CD14-positive monocyte (primary cell): Measurements from ENCODE around the gene RALB. TPM values are rescaled to one million over a fixed set of nuclear protein-coding genes. Genes with fewer than 3 reads are reported as not detected.

Experiments
- DNase-seq, 3 donors: peaks; one replicate each; pipeline ENCODE4 v3.0.0-alpha.2; 2011 to 2022
- H2AFZ ChIP-seq: 2 replicates; pipeline ENCODE4 v1.6.0; 2012; ENCODE audit warnings: mild to moderate bottlenecking, low read depth, low read length, inconsistent platforms; ENCODE audit not compliant: insufficient read depth, poor library complexity, severe bottlenecking
- H3K27ac ChIP-seq, 2 donors: 1 replicate in 1 of 2; 2 replicates in 1 of 2; pipeline ENCODE4 v1.5.1; 2012 to 2013; ENCODE audit warnings: low read length in 2 of 2, control low read depth in 1 of 2, inconsistent platforms in 1 of 2, low read depth in 1 of 2, mild to moderate bottlenecking in 1 of 2
- H3K27me3 ChIP-seq, 2 donors: one replicate each; pipeline versions ENCODE4 v1.6.0 to v1.6.1; 2011 to 2013; ENCODE audit warnings: low read length in 2 of 2; ENCODE audit not compliant: control insufficient read depth in 2 of 2, insufficient read depth in 2 of 2
- H3K36me3 ChIP-seq, 2 donors: replicated peaks in 1 of 2; 1 replicate in 1 of 2; 2 replicates in 1 of 2; pipeline versions ENCODE4 v1.5.1 to v1.6.1; 2012 to 2013; ENCODE audit warnings: low read length in 2 of 2, control low read depth in 1 of 2, inconsistent platforms in 1 of 2, mild to moderate bottlenecking in 1 of 2; ENCODE audit not compliant: insufficient read depth in 2 of 2, control insufficient read depth in 1 of 2
- H3K4me1 ChIP-seq, 2 donors: 1 replicate in 1 of 2; 2 replicates in 1 of 2; pipeline versions ENCODE4 v1.5.1 to v1.6.1; 2012 to 2013; ENCODE audit warnings: low read length in 2 of 2, control low read depth in 1 of 2, inconsistent platforms in 1 of 2, mild to moderate bottlenecking in 1 of 2, moderate library complexity in 1 of 2; ENCODE audit not compliant: insufficient read depth in 2 of 2, control insufficient read depth in 1 of 2
- H3K4me2 ChIP-seq: replicated peaks from 2 replicates; pipeline ENCODE3; 2012; ENCODE audit warnings: low read length, moderate library complexity, mild to moderate bottlenecking; ENCODE audit not compliant: poor library complexity, severe bottlenecking; ENCODE audit errors: extremely low read depth
- H3K4me3 ChIP-seq, 3 experiments: fragments of 200-600 bp in 1 of 3; sonication (generic) in 1 of 3; replicated peaks in 1 of 3; 1 replicate in 2 of 3; 2 replicates in 1 of 3; pipeline ENCODE4 v1.5.1; 2011 to 2013; ENCODE audit warnings: low read length in 3 of 3, mild to moderate bottlenecking in 3 of 3, control low read depth in 2 of 3, low read depth in 2 of 3, inconsistent platforms in 1 of 3, moderate library complexity in 1 of 3
- H3K79me2 ChIP-seq: 2 replicates; pipeline ENCODE4 v1.6.0; 2012; ENCODE audit warnings: mild to moderate bottlenecking, control low read depth, inconsistent platforms, low read length, moderate library complexity; ENCODE audit not compliant: insufficient read depth
- H3K9ac ChIP-seq: 2 replicates; pipeline ENCODE4 v1.6.0; 2017; ENCODE audit warnings: low read length, mild to moderate bottlenecking; ENCODE audit not compliant: insufficient read depth, poor library complexity, severe bottlenecking
- H3K9me3 ChIP-seq, 2 donors: replicated peaks in 1 of 2; 1 replicate in 1 of 2; 2 replicates in 1 of 2; pipeline versions ENCODE4 v1.5.1 to v1.6.1; 2012 to 2013; ENCODE audit warnings: low read length in 2 of 2, control low read depth in 1 of 2; ENCODE audit not compliant: control insufficient read depth in 1 of 2, insufficient read depth in 1 of 2
- H4K20me1 ChIP-seq: 2 replicates; pipeline ENCODE4 v1.6.0; 2012; ENCODE audit warnings: mild to moderate bottlenecking, low read length, control low read depth, moderate library complexity; ENCODE audit not compliant: insufficient read depth
- H3K27ac Mint-ChIP-seq, 7 donors: one replicate each; pipeline ENCODE4 v1.8.0; 2020; ENCODE audit warnings: mild to moderate bottlenecking in 7 of 7, mixed read lengths in 7 of 7, moderate library complexity in 6 of 7, inconsistent platforms in 2 of 7
- H3K27me3 Mint-ChIP-seq, 3 donors: one replicate each; pipeline ENCODE4 v1.8.0; 2021 to 2022; ENCODE audit warnings: low read depth in 3 of 3, mild to moderate bottlenecking in 3 of 3, mixed read lengths in 3 of 3, moderate library complexity in 3 of 3, inconsistent platforms in 1 of 3
- H3K36me3 Mint-ChIP-seq, 2 donors: one replicate each; pipeline ENCODE4 v1.8.0; 2020; ENCODE audit warnings: mixed read lengths in 2 of 2, inconsistent platforms in 1 of 2, mild to moderate bottlenecking in 1 of 2
- H3K4me1 Mint-ChIP-seq: one replicate; pipeline ENCODE4 v1.8.0; 2020; ENCODE audit warnings: mild to moderate bottlenecking, mixed read lengths
- H3K4me3 Mint-ChIP-seq, 2 donors: one replicate each; pipeline ENCODE4 v1.8.0; 2020; ENCODE audit warnings: mild to moderate bottlenecking in 2 of 2, mixed read lengths in 2 of 2, moderate library complexity in 1 of 2
- H3K9me3 Mint-ChIP-seq, 7 donors: one replicate each; pipeline ENCODE4 v1.8.0; 2020 to 2022; ENCODE audit warnings: mixed read lengths in 7 of 7, mild to moderate bottlenecking in 6 of 7, moderate library complexity in 6 of 7, inconsistent platforms in 2 of 7
- CTCF ChIP-seq: fragments of 200-600 bp; IDR thresholded peaks from one replicate; pipeline ENCODE4 v1.8.0; 2022; ENCODE audit warnings: antibody characterized with exemption, mild to moderate bottlenecking
- WGBS: methylation state at CpG from one replicate; pipeline ENCODE4 v1.1.5; 2013; ENCODE audit warnings: missing lambda C conversion rate; ENCODE audit not compliant: insufficient coverage; 5-methylcytosine and 5-hydroxymethylcytosine counted together
- intact Hi-C, 2 donors: fragments of 100-400 bp; cut with micrococcal nuclease; formaldehyde crosslinking; loops; one replicate each; pipeline versions ENCODE4 v1.15.0 to v1.15.1; 2023
- polyA minus RNA-seq: library from RNA; depleted of rRNA, polyadenylated mRNA; stranded (reverse); fragments of >200 nt; gene quantifications from 2 replicates; pipeline ENCODE4 v1.2.3, GENCODE V29; 2012
- polyA plus RNA-seq, 3 donors: library from polyadenylated mRNA; depleted of rRNA in 1 of 3; unstranded in 2 of 3; stranded (reverse) in 1 of 3; fragments of 300-500 nt in 2 of 3; fragments of >200 nt in 1 of 3; fragmentation: Illumina TruSeq in 2 of 3; gene quantifications; 1 replicate in 2 of 3; 2 replicates in 1 of 3; pipeline ENCODE4 v1.2.3, GENCODE V29; 2012 to 2021
- total RNA-seq, 12 experiments: library from RNA in 1 of 12; stranded (reverse) in 1 of 12; fragments of 120-200 nt in 1 of 12; gene quantifications; one replicate each; pipeline ENCODE4 v1.2.4 and lab custom pipeline; 2013 to 2026; ENCODE audit warnings: mixed read lengths in 6 of 12, inconsistent platforms in 1 of 12

The RALB gene
- 104 TPM for total RNA-seq (2013)
- 100 to 1,000 TPM in 2 of 3 donors, 10 to 100 TPM in 1; 57.2 to 163 (median 139) TPM for polyA plus RNA-seq
- 19.8 and 36.7 TPM in 2 replicates for polyA minus RNA-seq
- 46.1 to 102 (median 75.0) reads per million in 11 experiments for total RNA-seq (lab: John Stamatoyannopoulos, UW)

- peaks cover 49 to 55% of the 10 kb centered on the region in 2 donors for H3K4me1 ChIP-seq
- DNase-seq = peak; percentile 95 to 98 (median 97)
- peak within 1 kb of the TSS; percentile 70 to 85 for H3K27ac ChIP-seq
- peaks cover 42% of the 10 kb centered on the region for H3K79me2 ChIP-seq
- under 1% methylated on average over 70 of the region's 71 CpGs for WGBS
- Mint-ChIP-seq H3K4me3 (peak within 1 kb of the TSS; percentile 96 to 100), H3K27ac (peak within 1 kb of the TSS; percentile 90 to 97 (median 94)), H3K27me3 (peaks cover 7 to 13% (median 13%) of the 10 kb centered on the region in 3 donors), H3K4me1 (peaks cover 49% of the 10 kb centered on the region), H3K9me3 (peaks cover 0 to 5% (median 0%) of the 10 kb centered on the region in 7 donors), H3K36me3 (peaks cover 9 to 12% of the 10 kb centered on the region in 2 donors)
- TF ChIP-seq CTCF = no peak
- H3K4me3 ChIP-seq = peak within 1 kb of the TSS; percentile 58 to 96 (median 87)
- peaks cover 43% of the 10 kb centered on the region for H4K20me1 ChIP-seq
- H3K27me3 ChIP-seq = no peaks in the 10 kb centered on the region
- peak within 1 kb of the TSS; percentile 94 for H2AFZ ChIP-seq
- peak within 1 kb of the TSS; percentile 81 for H3K4me2 ChIP-seq
- intact Hi-C loops = no loop called here
- peak within 1 kb of the TSS; percentile 83 for H3K9ac ChIP-seq
- H3K9me3 ChIP-seq = no peaks in the 10 kb centered on the region
- H3K36me3 ChIP-seq = no peaks in the 10 kb centered on the region
Measured at GRCh38 chr2:120252225-120253020, at the start of gene RALB. TSS of gene RALB (plus strand) at chr2:120252852. CDS start at chr2:120278665, 25,813 bp downstream.

GRCh38 chr2:120203251-120204021, 49.2 kb upstream of the RALB start:
- intact Hi-C loops = no loop called here
- peak; percentile 50 to 92 (median 65) for DNase-seq
- H3K4me3 Mint-ChIP-seq = peak overlapping the region in 1 of 2 donors; percentile 53
- Histone ChIP-seq H3K4me2 (peak overlapping the region; percentile 30), H3K4me3 (no peak overlapping the region), H3K9ac (no peak overlapping the region), H3K27ac (peak overlapping the region in 1 of 2 donors; percentile 14), H2AFZ (peak overlapping the region; percentile 37), H3K79me2 (no peaks in the 10 kb centered on the region), H3K36me3 (no peaks in the 10 kb centered on the region), H3K4me1 (peaks cover 16 to 20% of the 10 kb centered on the region in 2 donors), H3K9me3 (no peaks in the 10 kb centered on the region), H3K27me3 (no peaks in the 10 kb centered on the region), H4K20me1 (no peaks in the 10 kb centered on the region)
- no peaks in the 10 kb centered on the region for H3K36me3 Mint-ChIP-seq
- H3K4me1 Mint-ChIP-seq = peaks cover 21% of the 10 kb centered on the region
- H3K27ac Mint-ChIP-seq = peak overlapping the region in 5 of 7 donors; percentile 40 to 76 (median 63)
- H3K9me3 Mint-ChIP-seq = peaks cover under 1 to 6% (median 3%) of the 10 kb centered on the region in 7 donors
- 0% methylated on average over 5 of the region's 10 CpGs for WGBS
- TF ChIP-seq CTCF = no peak
- peaks cover 0 to 3% (median 0%) of the 10 kb centered on the region in 3 donors for H3K27me3 Mint-ChIP-seq
